Fibroblast of mammary gland (primary cell): ENCODE data around the gene RNF4.

Experiments used
- DNase-seq: peaks from one replicate; pipeline ENCODE4 v3.0.0-alpha.2; 2010; ENCODE audit warnings: low read depth
- H3K4me3 ChIP-seq: 2 replicates; pipeline ENCODE4 v1.5.1; 2011; ENCODE audit warnings: low read depth, mild to moderate bottlenecking, low read length, moderate library complexity; ENCODE audit not compliant: control insufficient read depth
- CTCF ChIP-seq: conservative IDR thresholded peaks from 2 replicates; pipeline ENCODE4 v1.5.1; 2011; ENCODE audit warnings: low read depth, low read length, inconsistent platforms; ENCODE audit not compliant: control insufficient read depth, insufficient read depth

The RNF4 gene

DNA sequence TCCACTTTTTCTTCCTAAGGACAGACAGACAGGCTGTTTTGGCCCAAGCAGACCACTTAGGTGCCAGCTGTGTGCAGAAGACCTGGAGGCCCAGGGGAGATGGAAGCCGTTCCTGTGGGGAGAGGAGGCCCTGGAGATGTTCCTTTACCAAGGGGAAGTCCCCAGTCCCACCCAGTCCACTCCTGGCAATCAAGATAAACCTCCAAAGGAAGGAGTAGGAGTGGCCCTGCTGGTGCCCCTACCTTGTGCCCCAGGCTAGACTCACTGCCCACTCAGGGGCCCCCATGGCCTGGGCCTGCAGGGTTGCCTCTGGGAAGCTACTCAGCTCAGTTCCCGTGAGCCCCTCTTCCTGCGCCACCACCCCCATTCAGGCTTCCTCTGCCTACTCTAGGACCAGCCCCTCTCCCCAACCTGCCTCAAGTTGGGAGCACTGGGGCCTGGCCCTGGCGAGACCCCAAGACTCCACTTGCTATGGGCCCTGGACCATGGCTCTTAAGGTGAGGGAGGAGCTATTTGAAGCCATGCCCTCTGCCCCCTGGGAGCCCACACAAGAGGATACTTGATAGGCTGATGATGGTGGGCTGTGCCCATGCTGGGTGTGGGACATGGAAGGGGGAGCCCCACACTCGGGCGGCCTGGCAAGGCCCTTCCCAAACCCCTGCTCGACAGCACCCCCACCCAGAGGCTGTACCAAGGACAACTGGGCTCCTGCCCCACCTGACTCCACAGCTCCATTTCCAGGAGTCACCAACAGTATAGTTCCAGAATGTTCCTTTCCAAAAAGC, 24.8 kb upstream of the RNF4 start:
- DNase-seq, result no peak
- no peak for TF ChIP-seq CTCF
- no peak overlapping the region for H3K4me3 ChIP-seq

GRCh38 chr4:2445130-2445529, 23.8 kb upstream of the RNF4 start:
- TF ChIP-seq CTCF, result no peak
- no peak overlapping the region for H3K4me3 ChIP-seq
- no peak for DNase-seq

DNA sequence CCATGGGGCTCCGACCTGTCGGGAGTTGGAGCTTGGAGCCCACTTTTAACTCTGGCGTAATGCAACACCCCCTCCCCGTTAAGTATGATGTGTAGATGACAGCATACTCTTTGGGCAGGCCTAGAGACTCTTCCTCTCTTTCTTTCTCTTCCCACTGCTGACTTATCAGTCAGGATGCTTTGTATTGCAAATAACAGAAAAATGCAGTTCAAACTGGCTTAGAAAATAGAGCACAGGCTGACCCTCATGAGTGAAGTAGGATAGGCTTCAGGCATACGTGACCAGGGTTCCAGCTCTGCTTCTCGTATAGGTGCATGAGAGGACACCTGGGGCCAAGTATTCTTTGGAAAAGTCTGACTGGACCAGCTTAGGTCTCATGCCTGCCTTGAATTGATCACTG, 23.3 kb upstream of the RNF4 start:
- no peak for DNase-seq
- H3K4me3 ChIP-seq, result no peak overlapping the region
- no peak for TF ChIP-seq CTCF

DNA sequence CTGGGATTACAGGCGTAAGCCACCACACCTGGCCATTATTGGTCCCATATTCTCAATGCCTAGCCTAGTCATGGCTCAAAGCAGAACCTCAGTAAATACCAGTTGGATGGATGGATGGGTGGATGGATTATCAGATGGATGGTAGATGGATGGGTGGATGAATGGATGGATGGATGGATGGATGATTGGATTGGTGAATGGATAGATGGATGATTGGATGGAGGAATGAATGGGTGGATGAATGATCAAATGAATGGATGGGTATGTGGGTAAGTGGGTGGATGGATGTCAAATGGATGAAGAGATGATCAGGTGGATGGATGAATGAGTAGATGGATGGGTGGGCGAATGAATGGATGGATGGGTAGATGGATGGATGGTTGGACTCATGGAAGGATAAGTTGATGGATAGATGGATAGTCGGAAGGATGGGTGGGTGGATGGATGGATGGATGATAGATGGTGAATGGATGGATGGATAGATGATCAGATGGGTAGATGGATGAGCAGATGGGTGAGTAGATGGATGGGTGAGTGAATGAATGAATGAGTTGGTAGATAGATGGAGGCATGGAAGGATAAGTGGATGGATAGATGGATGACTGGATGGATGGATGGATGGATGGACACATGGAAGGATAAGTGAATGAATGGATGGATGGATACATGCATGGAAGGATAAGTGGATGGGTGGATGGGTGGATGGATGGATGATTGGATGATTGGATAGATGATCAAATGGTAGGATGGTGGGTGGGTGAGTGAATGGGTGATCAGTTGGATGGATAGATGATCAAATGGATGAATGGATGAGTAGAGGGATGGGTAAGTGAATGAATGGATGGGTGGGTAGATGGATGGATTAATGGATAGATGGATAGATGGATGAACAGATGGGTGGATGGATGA, 22.0 kb upstream of the RNF4 start:
- no peak for TF ChIP-seq CTCF
- DNase-seq, result no peak
- no peak overlapping the region for H3K4me3 ChIP-seq

DNA sequence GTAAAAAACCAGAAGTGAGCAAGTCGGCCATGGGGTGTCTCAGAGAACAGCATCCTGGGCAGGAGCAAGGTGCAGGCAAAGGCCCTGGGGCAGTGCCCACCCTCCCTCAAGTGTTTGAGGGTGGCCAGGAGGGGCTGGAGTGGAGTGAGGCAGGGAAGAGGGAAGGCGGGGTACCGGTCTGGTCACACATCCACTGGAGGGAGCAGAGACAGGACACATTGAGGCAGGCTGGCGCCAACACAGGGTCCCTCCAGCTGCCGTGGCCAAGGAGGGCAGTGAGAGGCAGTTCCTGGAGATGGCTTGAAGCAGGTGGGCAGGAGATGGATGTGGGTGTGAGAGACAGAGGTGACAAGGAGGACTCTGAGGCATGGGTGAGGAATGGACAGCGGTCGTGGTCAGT, 20.3 kb upstream of the RNF4 start:
- H3K4me3 ChIP-seq, result no peak overlapping the region
- no peak for TF ChIP-seq CTCF
- DNase-seq, result no peak

DNA sequence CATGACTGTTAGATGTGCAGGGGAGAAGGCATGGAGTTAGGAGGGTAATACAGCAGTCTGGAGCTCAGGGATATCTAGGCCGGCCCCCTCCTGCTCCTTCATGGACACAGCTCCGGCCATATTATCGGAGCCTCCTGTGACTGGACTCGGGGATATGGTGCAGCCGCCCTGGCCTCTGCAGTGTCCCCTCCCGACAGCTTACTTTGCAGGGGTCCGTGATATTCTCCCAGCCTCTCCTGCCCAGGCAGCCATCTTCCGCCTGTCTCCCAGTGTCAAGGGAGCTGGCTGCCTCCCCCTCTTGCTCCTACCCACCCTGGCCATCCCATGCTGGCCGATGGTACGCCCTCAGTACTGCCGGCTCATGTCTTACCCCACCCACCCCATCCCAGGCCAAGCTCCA, 19.9 kb upstream of the RNF4 start:
- TF ChIP-seq CTCF, result no peak
- DNase-seq, result no peak
- H3K4me3 ChIP-seq, result no peak overlapping the region
